Activated B cell treated with CpG ODN at 0.5 μM for 24 hours (primary cell): Measurements from ENCODE around the gene BDNF. TPM values are rescaled to one million over a fixed set of nuclear protein-coding genes. Genes with fewer than 3 reads are reported as not detected.
"Not testable (repeated sequence)": the region's sequence is repeated elsewhere in the genome, so short reads cannot be mapped to it uniquely, and the experiment has no call there.

Source experiments
- ATAC-seq: fragments of 200-7000 bp; cut with Tn5 transposase; one replicate; pipeline ENCODE4 v1.10.0; 2021; ENCODE audit warnings: low read depth, mild to moderate bottlenecking, moderate library complexity
- CTCF ChIA-PET: fragments of 350-600 bp; sonication (Branson Sonifier 250); formaldehyde crosslinking; loops from one replicate; lab custom pipeline; 2021; ENCODE audit warnings: antibody characterized with exemption; lab: Charles Lee
- POLR2A ChIA-PET: fragments of 350-600 bp; sonication (Branson Sonifier 250); formaldehyde crosslinking; loops from one replicate; lab custom pipeline; 2021; ENCODE audit warnings: antibody characterized with exemption; lab: Charles Lee
- DNase-seq: peaks from one replicate; pipeline ENCODE4 v3.0.0; 2022
- H3K27ac Mint-ChIP-seq: one replicate; pipeline ENCODE4 v1.8.0; 2020; ENCODE audit warnings: mixed read lengths
- H3K27me3 Mint-ChIP-seq: one replicate; pipeline ENCODE4 v1.8.0; 2021; ENCODE audit warnings: mixed read lengths
- H3K36me3 Mint-ChIP-seq: one replicate; pipeline ENCODE4 v1.8.0; 2021; ENCODE audit warnings: low read depth, mixed read lengths
- H3K4me1 Mint-ChIP-seq: one replicate; pipeline ENCODE4 v1.8.0; 2021; ENCODE audit warnings: mixed read lengths
- H3K4me3 Mint-ChIP-seq: one replicate; pipeline ENCODE4 v1.8.0; 2020; ENCODE audit warnings: mild to moderate bottlenecking, mixed read lengths
- H3K9me3 Mint-ChIP-seq: one replicate; pipeline ENCODE4 v1.8.0; 2020; ENCODE audit warnings: mixed read lengths
- CTCF ChIP-seq: fragments of 200-600 bp; IDR thresholded peaks from one replicate; pipeline ENCODE4 v1.8.0; 2022; ENCODE audit warnings: antibody characterized with exemption, mild to moderate bottlenecking
- intact Hi-C: fragments of 100-400 bp; cut with micrococcal nuclease; formaldehyde crosslinking; loops from one replicate; pipeline ENCODE4 v1.15.1; 2024
- total RNA-seq: library from RNA; stranded (reverse); gene quantifications from 2 replicates; pipeline ENCODE4 v1.2.3, GENCODE V29; 2022

BDNF gene
- total RNA-seq, 1 donor from 2014 or later = not detected

DNA sequence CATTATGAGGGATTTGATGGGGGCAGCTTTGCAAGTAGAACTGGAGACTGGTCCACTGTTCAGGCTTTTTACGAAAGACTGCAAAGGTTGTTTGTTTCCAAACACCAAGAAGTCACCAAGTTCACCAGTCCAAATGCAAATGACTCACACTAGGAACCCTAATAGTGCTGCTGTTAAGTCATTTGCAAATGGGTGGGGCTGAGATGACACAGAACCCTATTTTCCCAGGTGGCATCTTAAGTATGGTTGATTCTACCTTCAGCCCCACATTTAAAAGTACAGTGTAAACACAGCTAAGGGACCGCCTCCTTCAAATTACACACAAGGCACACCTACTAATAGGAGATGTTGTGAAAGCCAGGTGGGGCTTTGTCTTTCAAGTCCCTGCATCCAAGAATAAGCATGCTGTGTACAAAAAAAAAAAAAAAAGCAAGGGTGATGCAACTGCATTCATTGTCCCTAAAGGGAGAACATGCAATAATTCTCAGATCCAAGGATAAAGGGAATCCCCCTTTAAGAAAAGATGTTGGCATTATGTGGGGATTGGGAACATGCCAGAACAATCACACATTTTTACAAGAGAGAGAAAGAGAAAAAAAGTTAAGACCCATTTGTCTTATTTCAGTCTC is 27.3 kb downstream of the BDNF start:
- Mint-ChIP-seq H3K9me3 (peaks cover 3% of the 10 kb centered on the region), H3K27ac (no peak overlapping the region), H3K4me3 (no peak overlapping the region), H3K4me1 (no peaks in the 10 kb centered on the region), H3K36me3 (no peaks in the 10 kb centered on the region), H3K27me3 (no peaks in the 10 kb centered on the region)
- ChIA-PET POLR2A (no interaction called here), CTCF (no interaction called here)
- DNase-seq (no peak), ATAC-seq (no peak)
- intact Hi-C loops = no loop called here
- TF ChIP-seq CTCF = no peak

DNA sequence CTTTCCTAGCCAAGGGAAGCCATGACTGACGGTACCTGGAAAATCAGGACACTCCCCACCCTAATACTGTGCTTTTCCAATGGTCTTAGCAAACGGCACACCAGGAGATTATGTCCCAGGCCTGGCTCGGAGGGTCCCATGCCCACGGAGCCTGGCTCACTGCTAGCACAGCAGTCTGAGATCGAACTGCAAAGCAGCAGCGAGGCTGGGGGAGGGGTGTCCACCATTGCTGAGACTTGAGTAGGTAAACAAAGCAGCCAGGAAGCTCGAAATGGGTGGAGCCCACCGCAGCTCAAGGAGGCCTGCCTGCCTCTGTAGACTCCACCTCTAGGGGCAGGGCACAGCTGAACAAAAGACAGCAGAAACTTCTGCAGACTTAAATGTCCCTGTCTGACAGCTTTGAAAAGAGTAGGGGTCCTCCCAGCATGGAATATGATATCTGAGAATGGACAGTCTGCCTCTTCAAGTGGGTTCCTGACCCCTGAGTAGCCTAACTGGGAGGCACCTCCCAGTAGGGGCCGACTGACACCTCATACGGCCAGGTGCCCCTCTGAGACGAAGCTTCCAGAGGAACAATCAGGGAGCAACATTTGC is 34.6 kb downstream of the BDNF start:
- intact Hi-C loops, H3K4me1 Mint-ChIP-seq, CTCF ChIA-PET, ATAC-seq, H3K9me3 Mint-ChIP-seq, H3K4me3 Mint-ChIP-seq, H3K36me3 Mint-ChIP-seq, H3K27ac Mint-ChIP-seq, POLR2A ChIA-PET, H3K27me3 Mint-ChIP-seq, DNase-seq: not testable (repeated sequence)

- ATAC-seq = no peak
- intact Hi-C loops = no loop called here
- Mint-ChIP-seq H3K27ac (no peak overlapping the region), H3K4me3 (no peak overlapping the region), H3K36me3 (no peaks in the 10 kb centered on the region), H3K9me3 (no peaks in the 10 kb centered on the region), H3K4me1 (no peaks in the 10 kb centered on the region), H3K27me3 (no peaks in the 10 kb centered on the region)
- POLR2A ChIA-PET = no interaction called here
- CTCF ChIA-PET = interaction anchor here (0.5 kb wide), 1 partner anchor 33 kb away, joined by 3 read pairs; no protein-coding TSS in a partner anchor
- DNase-seq = no peak
- no peak for TF ChIP-seq CTCF
Observed at GRCh38 chr11:27663326-27663725, 36.9 kb downstream of the BDNF start.

DNA sequence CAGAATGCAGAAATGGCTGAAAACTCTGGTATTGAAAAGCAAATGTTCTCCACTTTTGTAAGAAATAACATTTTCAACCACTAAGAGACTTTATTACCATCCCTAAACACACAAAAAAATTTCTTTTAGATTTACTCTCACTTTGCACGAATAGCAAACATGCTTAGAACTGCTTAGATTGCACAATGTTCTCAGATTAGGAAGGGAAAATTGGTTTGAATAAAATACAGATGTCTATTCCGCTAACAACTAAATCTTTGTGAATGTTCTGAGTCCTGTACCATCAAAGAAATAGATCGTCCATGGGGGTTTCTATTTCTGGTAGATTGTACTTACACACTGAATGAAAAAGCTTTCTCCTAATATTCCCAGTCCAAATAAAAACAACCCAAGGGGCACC is 40.1 kb downstream of the BDNF start:
- Mint-ChIP-seq H3K27me3 (no peaks in the 10 kb centered on the region), H3K9me3 (no peaks in the 10 kb centered on the region), H3K27ac (no peak overlapping the region), H3K4me3 (no peak overlapping the region), H3K36me3 (no peaks in the 10 kb centered on the region), H3K4me1 (no peaks in the 10 kb centered on the region)
- ATAC-seq (no peak), DNase-seq (no peak)
- TF ChIP-seq CTCF = no peak
- CTCF ChIA-PET = no interaction called here
- POLR2A ChIA-PET = no interaction called here
- intact Hi-C loops = no loop called here

GRCh38 chr11:27658535-27659236 is 41.6 kb downstream of the BDNF start:
- Mint-ChIP-seq H3K4me1 (no peaks in the 10 kb centered on the region), H3K27me3 (no peaks in the 10 kb centered on the region), H3K36me3 (no peaks in the 10 kb centered on the region), H3K4me3 (no peak overlapping the region), H3K27ac (no peak overlapping the region), H3K9me3 (no peaks in the 10 kb centered on the region)
- intact Hi-C loops = no loop called here
- TF ChIP-seq CTCF = no peak
- ChIA-PET CTCF (no interaction called here), POLR2A (no interaction called here)
- ATAC-seq (no peak), DNase-seq (no peak)
